ENCODE results near the gene OR6B1.
"Not testable (repeated sequence)": the region's sequence is repeated elsewhere in the genome, so short reads cannot be mapped to it uniquely, and the experiment has no call there.

Gene OR6B1

DNA sequence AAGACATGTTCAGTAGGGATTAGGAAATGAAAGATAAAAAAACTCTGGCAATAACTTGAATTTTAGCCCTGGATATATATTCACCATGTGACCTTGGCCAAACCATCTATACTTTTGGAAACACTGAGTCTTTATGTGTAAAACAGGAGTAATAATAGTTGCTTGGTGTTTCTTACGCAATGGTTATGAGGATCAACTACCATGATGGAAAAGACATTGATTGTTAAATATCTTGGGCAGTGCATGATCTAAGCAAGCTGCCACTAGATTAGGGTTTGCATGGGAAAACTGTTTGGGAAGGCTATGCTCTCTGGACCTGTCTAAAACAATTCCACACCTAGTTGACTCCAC, 6.5 kb downstream of the OR6B1 start:
- no peak for DNase-seq

DNA sequence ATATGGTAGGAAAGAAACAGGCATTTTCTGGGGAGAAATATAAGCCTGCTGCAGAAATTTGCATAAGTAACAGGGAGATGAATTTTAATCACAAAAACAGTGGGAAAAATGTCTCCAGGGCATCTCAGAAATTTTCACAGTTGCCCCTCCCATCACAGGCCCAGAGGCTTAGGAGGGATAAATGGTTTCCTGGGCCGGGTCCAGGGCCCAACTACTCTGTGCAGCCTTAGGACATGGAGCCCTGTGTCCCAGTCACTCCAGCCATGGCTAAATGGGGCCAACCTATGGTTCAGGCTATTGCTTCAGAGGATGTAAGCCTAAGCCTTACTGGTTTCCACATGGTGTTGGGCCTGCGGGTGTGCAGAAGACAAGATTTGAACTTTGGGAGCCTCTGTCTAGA, 9.2 kb downstream of the OR6B1 start:
- no peak for DNase-seq

DNA sequence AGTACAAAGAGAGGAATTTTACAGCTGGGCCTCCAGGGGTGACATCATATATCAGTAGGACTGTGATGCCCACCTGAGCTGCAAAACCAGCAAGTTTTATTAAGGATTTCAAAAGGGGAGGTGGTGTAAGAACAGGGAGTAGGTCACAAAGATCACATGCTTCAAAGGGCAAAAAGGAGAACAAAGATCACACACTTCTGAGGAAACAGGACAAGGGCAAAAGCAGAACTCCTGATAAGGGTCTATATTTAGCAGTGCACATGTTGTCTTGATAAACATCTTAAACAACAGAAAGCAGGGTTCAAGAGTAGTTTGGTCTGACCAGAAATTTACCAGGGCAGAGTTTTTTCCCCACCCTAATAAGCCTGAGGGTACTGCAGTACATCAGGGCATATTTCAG, 9.9 kb downstream of the OR6B1 start:
- DNase-seq = not testable (repeated sequence)

DNA sequence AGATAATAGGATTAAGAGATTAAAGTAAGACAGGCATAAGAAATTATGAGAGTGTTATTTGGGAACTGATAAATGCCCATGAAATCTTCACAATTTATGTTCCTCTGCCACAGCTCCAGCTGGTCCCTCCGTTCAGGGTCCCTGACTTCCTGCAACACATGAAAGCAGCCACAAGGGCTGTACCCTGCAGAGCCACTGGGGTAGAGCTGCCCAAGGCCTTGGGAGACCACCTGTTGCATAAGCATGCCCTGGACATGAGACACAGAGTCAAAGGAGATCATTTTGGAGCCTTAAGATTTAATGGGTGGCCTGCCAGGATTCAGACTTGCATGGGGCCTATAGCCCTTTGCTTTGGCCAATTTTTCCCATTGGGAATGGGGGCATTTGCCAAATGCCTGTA, 10.7 kb downstream of the OR6B1 start:
- DNase-seq = not testable (repeated sequence)

DNA sequence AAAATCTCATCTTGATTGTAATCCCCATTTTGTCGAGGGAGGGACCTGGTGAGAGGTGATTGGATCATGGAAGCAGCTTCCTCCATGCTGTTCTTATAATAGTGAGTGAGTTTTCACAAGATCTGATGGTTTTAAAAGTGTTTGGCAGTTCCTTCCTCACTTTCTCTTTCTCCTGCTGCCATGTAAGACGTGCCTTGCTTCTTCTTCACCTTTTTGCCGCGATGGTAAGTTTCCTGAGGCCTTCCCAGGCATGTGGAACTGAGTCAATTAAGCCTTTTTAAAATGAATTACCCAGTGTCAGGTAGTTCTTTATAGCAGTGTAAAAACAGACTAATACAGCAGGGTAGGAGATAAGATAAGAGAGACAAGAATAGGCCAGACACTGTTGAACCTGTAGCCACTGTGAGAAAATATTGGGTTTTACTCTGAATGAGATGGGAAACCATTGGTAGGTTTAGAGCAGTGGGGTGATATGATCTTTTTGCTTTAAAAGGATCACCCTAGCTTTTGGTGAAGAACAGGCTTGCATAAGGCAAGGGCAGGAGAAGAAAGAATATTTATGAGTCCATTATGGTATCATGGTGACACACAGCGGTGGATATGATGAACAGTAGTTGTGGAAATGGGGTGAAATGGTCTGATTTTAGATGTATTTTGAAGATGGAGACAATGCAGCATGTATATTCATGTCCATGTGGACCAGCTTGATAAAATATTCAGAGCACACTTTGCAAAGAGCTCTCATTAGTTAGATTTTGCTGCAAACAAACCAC, 11.5 kb downstream of the OR6B1 start:
- DNase-seq = no peak

DNA sequence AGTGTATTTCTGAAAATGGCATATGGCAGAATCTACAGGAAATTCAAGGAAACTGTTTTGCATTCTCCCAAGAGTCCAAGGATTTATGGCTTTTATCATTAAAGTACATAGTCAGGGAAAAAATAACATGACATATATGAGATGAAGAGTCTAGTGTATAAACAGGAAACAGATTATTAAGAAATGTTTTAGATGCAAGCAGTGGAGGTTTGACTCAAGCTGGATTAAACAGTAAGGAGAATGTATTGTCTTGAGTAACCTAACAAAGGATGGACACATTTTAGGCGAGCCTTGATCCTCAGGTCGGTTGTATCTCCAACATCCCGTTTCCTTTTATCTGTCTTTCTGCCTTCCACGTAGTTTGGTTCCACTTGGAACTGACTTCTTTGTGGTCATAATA, 17.9 kb downstream of the OR6B1 start:
- DNase-seq = no peak

DNA sequence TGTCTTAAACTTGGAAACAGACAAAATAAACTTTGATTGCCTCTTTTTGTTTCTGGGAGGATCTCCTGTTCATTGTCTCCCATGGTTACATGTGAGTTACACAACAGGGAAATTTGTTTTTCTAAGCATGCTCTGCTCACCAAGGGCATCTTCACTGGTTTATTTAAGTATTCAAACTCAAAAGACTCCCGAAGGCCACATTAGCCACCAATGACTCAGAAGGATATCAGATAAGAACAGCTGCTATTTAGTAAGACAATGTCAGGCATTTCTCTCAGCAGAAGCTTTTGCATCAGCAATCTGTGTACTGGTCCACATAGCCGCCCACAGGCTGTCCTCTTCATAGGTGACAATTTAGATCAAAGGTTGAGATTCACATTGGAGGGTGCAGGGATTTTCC, 19.3 kb downstream of the OR6B1 start:
- no peak for DNase-seq

DNA sequence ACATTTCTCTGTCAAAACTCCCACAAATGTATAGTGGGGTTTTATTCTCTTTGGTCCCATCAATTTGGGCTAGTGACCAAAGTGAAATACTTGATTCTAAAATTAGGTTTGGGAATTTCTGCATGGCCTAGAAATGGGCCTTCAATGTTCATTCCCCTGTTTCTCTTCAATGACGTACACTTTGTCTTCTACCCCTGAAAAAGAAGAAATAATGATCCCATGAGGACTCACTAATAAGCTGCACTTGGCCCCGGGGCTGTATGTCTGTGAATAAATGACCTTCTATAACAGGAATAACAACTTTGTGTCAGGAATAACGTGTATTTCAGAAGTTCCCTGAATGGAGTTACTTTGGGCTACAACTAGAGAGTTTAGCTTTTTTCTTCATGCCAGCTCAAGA, 20.2 kb downstream of the OR6B1 start:
- no peak for DNase-seq

DNA sequence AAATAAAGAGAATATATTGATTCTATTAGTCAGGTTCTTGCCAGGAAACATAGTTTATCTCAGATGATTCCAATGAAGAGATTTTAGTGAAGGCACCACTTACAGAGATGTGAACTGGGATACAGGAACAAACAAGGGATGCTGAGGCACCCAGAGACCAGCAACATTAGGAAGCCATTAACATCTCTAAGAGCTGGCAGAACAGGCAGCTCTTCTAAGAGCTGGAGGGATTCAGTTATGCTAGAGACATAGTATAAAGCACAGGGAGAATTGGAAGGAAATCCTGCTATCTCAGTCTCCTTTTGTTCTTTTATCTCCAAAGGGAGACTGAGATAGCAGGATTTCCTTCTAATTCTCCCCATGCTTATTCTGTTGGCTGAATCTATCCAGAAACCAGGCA, 22.0 kb downstream of the OR6B1 start:
- no peak for DNase-seq

DNA sequence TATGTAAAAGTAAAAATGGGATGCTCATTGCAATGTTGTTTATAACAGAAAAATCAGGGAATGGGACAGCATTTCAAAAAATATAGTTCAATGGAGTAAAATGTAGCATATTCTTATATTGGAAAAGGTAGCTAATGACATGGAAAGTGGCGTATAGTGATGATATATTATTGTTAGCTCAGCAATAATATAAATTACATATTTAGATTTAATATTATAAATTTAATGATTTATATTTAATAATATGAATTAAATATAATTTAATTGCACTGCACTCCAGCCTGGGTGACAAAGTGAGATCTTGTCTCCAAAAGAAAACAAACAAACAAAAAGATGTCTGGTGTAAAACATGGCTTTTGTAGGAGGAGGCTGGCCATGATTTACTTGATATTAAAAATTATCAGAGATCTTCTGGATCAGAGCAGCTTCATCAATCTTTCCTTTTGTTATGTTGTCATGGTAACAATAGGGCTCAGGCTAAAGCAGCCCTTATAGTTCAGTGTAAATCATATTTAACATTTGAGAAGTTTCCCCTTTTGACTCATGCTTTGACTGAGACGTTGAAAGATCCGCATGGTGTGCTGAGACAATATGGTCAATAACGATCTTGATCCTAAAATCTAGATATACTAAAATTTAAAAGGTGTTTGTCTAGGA, 23.2 kb downstream of the OR6B1 start:
- DNase-seq = no peak

DNA sequence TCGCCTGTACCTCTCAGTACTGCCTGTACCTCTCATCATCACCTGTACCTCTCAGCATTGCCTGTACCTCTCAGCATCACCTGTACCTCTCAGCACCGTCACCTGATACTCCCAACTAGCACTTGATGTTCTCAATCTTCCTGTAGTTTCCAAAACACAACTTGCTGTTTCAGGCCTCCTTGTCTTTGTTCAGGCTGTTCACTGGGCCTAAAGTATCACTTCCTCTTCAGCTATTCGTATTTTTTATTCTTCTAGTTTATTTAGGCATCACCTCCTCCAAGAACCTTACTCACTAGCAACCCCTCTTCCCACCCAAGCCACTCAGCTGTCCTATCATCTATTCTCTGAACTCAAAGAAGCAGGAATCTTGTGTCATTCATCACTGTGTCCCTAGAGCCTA, 24.1 kb downstream of the OR6B1 start:
- no peak for DNase-seq

DNA sequence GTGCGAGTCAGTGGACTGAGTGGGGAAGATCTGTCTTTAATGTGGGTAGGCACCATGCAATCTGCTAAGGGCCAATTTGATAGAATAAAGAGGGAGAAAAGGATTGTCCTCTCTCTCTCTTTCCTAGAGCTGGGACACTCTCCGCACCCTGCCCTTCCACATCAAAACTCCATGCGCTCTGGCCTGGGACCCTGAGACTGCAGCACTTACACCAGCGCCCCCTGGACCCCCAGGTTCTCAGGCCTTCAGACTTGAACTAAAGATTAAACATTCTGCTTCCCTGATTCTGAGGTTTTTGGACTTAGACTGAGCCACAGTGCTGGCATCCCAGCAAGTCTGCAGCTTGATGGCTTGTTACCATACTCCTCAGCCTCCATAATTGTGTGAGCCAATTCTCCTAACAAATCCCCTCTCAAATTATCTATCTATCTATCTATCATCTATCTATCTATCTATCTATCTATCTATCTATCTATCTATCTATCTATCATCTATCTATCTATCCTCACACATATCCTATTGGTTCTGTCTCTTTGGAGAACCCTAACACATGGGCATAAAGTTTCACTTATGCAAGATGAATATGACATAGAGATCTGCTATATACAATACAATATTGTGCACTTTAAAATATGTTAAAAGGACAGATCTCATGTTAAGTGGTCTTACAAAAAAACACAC, 26.2 kb downstream of the OR6B1 start:
- DNase-seq = no peak

DNA sequence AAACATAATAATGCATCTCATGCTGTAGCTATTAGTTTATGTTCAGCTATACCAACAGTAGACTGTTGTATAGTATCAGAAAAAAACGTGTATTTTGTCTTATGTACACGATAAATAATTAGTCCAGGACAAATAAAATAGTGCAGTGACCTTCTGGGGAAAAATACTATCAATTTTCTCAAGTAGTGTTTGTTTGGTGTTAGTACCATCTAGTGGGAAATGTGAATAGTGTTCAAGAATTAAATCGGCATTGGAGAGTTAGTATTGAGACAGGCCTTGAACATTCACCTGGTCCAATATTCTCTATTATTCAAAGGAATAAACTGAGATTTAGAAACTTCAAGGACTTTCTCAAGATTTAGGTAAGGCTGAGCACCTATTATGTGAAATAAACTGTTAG, 26.9 kb downstream of the OR6B1 start:
- peak; percentile 47 for DNase-seq

DNA sequence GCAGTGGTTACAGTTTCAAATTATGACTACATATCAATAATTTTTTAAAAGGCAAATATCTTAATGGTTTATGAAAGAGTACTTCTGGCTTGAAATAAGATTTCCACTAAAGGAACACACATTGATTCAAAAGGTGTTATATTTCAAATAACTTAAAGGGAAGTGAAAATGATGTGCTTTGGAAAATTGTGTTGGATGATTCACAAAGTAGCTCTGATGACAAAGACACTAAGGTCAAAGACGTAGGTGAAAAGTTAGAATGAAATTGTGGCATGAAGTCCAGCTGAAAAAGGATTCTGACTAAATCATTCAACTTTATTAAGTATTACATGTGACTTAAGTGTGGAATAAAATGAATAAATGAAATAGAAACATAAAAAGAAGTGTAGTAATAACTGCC, 27.9 kb downstream of the OR6B1 start:
- no peak for DNase-seq

DNA sequence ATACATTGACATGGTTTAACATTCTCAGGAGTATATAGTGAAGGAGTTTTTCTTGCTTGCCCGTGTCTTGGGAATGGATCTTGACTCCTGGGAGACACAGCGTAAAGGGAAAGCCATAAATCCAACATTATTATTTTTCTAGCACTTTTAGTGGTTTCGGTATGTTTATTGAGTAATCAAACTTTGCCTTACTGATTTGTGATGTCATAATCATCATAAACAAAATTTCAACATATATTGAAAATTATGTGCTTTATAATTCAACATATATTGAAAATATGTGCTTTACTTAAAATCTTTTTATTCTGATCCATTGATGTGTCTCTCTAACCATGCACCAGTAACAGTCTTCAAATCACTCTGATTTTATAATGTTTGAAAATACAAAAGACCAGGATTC, 28.4 kb downstream of the OR6B1 start:
- no peak for DNase-seq

DNA sequence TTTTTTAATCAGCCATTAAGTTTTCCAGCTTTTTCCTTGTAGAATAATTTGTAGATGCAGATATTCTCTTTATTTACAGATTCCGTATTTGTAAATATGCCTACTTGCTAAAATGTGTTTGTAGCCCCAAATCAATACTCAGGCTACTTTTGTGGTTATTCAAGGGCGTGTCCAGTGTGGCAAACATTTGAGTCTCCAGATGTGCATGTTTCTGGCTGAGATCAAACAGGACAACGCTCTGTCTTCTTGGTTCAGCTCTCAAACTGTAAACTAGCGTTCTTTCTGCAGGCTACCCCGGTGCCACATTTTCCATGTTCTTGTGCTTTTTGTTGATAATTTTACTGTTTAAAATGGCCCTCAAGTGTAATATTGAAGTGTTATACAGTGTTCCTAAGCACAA, 32.4 kb downstream of the OR6B1 start:
- DNase-seq = no peak

DNA sequence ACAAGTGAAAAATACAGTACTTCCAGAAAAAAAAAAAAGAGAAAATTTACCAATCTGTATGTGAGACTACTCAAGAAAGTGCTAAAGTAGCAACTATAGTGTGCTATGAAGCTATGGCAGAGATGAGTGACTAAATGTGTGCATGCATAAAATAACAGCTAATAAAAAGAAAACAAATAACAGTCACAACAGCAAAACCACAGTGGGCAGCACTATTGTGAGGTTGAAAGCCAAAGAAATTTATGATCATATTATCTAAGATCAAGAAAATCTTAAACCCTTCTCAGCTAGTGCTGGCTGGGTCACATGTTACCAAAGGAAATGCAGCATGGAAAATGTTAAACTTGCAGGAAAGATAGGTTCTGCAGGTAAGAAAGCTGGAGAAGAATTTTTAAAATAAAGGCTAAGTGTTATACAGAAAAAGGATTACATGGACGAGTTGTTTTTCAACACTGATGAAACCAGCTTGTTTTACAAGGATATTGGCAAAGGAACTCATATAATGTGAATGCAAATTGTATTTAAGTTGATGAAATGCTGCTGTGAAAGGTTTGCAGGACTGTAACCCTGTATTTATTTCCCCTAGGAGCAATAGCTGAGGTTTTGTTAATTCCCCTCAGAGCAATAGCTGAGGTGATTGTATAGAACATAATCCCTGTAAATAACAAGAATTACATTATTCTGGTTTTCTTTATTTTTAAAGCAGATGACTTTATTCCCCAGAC, 33.0 kb downstream of the OR6B1 start:
- no peak for DNase-seq

DNA sequence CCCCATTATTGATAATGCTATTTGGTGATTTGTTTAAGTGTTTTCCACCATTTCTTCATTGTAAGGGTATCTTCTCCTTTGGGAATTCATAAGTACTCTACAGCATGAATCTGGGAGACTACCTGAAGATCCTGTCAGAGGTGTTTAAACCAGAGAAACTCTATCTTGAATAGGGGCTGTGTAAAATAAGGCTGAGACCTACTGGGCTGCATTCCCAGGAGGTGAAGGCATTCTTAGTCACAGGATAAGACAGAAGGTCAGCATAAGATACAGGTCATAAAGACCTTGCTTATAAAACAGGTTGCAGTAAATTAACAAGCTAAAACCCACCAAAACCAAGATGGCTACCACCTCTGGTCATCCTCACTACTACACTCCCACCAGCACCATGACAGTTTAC, 35.3 kb downstream of the OR6B1 start:
- no peak for DNase-seq

DNA sequence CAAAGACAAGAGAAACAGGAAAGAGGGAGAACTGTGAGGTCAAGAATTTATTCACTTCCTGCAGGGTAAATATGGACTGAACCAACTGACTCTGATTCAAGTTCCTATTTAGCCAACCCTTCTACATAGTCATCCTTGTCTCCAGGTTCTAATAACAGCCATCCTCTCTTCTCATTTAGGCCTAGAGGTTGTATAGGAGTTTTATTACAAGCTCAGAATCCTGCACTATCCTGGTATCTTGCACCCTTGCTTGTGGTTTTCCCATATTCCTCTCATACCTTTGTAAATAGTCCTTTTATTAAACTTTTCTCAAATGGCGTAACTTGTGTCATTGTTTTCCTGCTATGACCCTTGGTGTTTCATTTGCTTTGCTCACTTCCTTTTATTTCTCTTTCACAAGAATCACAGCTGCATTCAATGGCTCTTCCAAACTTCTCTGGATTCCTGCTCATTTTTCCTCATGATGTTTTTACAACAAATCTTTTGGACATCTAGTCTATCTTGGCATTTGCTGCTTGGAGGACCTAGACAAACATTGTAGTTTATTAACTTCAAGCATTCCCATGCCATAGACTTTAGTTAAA, 36.3 kb downstream of the OR6B1 start:
- DNase-seq = no peak

DNA sequence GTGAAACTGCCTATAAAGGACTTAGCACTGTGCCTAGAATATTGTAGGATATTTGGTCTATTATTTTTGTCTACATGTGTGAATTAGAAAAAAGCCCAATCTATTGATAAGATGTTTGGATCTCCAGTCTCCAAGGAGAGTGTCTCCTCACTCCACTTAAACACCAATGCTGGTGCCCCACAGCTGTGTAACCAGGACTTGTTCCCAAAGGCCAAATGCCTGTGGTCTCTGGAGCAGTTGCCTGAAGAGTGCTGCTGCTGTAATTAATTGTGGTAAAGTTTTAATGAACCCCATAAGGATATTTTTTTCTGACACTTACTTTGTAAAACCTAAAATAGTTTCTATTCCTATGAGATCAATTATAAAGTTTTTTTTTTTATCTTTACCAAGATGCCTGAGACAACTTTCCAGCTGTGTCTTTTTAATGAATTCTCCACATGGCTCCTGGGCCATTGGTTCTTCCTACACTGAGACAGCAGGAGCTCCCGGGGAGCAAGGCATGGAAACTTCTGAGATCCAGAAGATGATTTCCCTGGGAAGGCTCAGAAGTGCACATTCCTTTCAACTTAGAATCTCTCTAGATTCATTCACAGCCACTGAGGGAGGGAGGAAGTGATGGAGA, 37.4 kb downstream of the OR6B1 start:
- no peak for DNase-seq

DNA sequence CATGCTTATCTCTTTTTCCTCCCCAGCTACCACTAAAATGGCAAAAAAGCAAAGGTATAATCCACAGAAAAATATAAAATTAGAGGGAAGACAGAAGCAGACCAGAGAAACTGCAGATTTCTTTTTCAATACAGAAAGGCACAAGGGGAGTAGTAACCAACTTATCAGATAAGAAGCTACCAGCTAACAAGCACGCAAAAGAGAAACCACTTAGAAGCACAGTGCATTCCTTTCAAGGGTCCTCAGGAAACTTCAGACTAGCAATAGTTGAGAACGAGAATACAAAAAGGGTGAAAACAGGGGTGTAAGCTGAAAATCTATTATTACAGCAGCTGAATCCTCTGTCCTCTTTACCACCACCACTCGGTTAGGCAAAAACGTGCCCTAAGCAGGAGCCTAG, 38.8 kb downstream of the OR6B1 start:
- no peak for DNase-seq

DNA sequence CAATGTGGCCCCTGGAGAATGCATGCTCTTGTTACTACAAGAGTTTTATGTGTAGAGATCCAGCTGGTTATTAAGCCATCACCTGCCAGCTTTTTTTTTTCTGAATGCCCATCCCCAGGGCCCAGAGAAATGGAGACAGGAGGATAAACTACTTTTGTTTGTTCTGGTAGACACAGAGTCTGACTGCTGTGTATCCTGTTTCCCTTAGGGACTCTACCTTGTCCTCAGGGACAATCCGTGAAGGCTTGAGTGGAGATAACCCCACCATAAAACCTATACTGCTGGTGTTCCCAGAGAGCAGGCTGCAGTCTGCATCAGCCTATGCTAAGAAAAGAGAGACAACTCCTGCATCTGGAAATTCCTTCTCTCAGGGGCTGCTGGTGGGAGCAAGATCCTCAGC, 48.5 kb downstream of the OR6B1 start, which contains the start of gene OR2A5:
Gene OR2A5, plus strand, starts transcription at position 301 of the 400 bp plus-strand sequence. CDS start 1,454 bp downstream, outside the sequence.
- DNase-seq = peak; percentile 61

DNA sequence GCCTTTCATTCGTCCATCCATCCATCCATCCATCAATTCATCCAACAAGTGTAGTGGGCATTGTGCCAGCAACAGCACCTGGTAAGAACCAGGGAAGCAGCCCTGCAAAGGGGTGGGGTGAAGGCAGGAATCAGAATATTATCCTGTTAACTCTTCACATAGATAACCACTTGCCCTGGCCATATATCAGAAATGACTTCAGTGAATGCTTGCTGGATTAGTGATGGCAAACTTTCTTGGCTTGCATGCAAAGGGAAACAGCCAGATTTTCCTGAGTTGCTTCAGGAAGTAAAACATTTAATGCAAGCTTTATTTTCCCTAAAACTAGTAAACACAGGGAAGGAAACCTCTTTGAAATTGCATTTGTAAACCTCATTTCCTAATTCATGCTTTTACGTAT, 49.4 kb downstream of the OR6B1 start:
- peak; percentile 29 for DNase-seq

Data from NCI-H1092 treated with DMSO at 0.1 percent for 48 hours (cell line).